Middle frontal gyrus (tissue), 1 donor: ENCODE data around the gene DCD.
"Not testable (repeated sequence)": the region's sequence is repeated elsewhere in the genome, so short reads cannot be mapped to it uniquely, and the experiment has no call there.

Source experiments
- DNase-seq: peaks from one replicate; pipeline ENCODE4 v3.0.0-alpha.2; 2015; ENCODE audit warnings: low spot score; ENCODE audit errors: extremely low spot score

DCD gene, protein sequence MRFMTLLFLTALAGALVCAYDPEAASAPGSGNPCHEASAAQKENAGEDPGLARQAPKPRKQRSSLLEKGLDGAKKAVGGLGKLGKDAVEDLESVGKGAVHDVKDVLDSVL

DNA sequence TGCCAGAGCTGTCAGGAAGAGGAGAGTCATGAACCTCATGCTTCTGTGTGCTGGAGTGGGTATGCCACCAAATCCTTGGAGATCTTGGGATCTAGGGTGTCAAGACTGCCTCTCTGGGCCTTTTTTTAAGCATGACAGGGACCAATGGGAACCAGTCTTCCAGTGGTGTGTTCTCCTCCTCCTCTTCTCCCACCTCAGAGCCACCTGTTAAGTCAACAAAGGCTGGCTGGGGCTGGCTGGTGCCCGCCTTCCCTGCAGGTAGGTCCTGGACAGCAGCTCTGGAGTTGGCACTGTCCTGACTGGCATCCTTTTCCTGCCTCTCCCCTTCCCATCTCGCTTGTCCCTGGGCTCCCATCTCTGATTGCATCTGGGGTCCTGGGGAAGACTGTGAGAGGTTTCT lies at the start of gene DCD:
Gene DCD, minus strand, starts transcription at position 101 of the 400 bp plus-strand sequence. Its CDS starts 62 bp downstream, at position 39.
- DNase-seq, result no peak

DNA sequence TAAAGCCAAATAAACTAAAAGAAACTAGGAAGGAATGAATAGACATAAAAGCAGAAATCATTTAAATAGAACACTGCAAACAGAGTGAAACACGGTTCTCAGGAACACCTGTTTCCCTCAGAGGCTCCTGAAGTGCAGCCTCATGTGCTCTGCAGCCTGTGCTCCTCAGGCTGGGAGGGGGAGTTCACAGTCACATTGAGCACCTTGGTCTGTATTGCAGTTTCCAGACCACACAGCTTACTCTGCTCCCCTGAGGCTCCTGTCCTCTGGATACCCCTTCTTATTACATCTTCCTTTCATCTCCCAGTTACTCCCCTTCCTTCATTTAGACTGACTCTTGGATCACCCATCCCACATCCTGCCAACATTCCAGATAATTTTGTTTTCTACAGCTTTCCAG lies 49.7 kb upstream of the DCD start:
- DNase-seq, result no peak

DNA sequence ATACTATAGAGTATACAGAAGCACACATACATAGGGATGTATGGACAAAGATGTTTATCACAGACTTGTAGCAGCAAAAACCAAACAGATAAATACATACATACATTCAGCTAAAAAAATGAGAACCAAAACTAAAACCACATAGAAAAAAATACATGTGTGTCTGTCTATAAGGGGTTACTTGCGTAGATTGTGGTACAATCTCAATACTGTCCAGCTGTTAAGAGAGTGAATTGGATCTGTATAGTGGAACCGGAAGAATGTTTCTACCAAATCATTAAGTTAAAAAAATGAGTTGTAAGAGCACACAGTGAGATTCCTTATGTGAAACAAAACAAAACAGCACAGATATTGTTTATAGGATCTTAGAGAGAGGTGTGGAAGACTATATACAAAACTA lies 44.2 kb upstream of the DCD start:
- DNase-seq, result no peak

DNA sequence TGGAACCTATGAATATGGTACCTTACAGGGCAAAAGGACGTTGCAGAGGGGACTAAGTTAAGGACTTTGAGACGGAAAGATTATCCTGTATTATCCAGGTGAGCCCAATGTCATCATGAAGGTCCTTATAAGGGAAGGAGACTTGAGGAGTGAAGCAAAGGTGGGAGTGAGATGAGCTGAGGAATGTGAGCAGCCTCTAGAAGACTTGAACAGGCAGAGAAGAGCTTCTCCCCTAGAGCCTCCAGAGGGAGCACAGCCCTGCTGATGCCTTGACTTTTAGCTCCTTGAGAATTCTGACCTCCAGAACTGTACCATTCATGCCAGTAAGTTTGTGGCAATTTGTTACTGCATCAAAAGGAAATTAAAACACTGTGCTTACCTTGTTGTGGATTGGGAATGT lies 41.8 kb upstream of the DCD start:
- no peak for DNase-seq

DNA sequence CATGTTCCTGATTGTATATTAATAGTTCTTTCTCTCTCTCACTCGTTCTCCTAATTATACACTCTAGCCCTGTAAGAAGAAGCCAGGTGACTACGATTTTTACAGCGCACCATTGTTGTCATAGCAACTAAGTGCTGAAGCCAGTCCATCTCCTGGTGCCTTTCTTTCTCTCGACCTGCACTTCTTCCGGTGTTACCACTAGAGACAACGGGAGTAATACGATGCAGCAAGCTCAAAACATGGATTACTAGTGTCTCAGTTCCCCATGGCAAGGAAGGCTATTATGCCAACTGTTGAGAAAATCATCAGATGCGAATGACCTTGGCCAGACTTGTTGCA lies 40.8 kb upstream of the DCD start:
- peak; percentile 6 for DNase-seq

DNA sequence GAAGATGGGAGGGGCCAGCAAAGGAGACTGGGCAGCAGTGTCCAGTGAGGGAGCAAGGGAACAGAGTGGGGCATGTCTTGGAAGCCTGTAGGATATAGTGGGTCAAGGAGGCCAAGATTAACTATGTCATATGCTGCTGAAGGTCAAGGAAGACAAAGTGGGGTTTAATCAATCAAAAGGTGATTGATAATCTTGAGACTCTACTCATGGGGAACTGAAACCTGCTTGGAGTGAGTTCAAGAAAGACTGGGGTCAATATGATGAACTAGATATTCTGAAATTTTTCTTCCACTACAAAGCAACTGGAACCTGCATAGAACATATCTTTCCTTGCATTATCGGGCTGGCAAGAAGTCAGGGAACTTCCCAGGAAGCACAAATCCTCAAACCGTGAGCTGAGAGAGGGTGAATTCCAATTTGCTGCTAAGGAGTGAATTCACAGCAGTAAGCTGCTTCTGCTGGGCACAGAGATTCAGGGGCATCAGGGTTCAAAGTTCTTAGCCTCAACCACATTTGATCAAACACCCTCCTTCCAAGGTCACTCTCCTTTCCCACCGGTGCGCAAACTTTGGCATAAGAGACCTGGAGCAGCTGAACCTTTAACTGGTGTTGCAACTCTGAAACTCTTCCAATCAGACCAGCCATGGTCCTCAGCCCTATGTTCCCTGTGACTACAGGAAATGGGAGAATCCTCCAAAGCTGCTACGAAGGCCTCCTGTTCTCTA lies 40.3 kb upstream of the DCD start:
- no peak for DNase-seq

DNA sequence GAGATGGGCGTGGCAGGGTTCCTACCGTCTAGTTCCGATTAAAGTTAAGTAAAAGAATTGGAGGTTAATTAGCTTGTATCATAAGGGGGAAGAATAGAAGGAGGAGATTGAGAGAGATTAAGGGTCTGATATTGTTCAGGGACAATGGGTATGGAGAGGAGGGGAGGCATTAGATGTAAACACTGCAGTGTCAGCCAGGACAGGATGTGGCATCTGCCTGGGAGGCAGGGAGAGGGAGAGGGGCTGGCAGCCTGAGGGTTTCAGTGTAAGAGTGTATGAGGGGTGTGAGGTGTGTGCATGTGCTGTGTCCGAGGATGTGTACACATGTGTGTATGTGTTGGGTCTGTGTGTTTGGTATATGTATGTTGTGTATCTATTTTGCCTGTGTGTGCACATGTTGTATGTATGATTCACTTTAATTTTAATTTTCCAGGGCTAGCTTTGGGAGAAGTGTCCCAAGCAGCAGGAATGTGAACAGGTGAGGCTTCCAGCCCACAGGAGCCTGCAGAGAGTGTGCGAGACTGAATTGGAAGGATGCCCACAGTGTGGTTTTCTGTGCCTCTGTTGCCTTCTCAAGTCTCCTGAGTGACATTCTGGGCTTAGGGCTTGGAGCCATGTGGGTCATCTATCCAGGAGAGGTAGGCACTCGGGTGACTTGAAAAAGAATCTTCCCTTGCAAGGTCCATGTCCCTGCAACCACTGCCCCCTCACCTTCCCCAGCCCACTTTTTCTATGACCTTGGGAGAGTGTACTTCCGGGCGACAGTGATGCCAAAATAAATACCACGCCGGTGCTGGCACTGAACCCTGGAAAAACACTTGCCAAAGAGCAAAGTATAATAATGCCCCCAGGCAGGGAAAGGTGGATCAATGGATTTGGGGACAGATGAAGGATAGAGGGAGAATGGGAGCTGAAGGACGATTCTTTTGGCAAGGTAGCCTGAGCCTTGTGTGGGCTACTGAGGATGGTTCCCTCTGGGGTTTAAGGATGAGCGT lies 36.8 kb upstream of the DCD start:
- no peak for DNase-seq

DNA sequence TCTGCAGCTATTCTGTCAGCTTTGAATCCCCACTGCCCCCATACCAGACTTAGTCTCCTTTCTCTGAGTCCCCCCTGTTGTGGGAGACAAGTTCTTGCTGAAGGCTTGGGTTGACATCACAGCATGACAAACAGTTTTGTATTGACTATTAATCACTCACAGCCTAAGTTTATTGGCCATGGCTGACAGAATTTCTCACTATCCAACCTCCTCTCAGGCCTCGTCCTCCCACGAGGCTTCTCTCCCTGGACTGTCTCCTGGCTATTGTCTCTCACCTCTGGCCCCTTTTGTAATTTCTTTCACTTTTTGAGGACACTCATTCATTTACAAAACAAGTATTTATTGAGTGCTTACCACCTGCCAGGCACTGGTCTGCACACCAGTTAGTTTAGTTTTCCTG lies 35.2 kb upstream of the DCD start:
- no peak for DNase-seq

DNA sequence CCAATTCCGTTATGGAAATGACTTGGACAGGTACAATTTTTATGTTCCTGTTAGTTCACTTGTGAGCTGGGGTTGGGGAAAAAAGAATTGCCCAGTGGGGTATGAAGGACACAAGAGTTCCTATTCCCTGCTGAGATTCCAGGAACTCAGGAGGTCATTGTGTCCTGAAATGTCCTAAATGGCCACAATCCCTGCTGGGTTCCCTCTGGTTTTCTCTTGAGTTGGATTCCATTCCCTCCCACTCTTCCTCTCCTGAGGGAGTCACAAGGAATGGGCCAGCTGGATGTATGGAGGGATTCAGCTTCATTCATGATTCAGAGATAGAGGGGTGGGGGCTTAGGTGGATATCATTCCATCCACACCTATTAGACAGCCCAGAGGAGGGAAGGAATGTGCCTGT lies 34.5 kb upstream of the DCD start:
- DNase-seq, result no peak

DNA sequence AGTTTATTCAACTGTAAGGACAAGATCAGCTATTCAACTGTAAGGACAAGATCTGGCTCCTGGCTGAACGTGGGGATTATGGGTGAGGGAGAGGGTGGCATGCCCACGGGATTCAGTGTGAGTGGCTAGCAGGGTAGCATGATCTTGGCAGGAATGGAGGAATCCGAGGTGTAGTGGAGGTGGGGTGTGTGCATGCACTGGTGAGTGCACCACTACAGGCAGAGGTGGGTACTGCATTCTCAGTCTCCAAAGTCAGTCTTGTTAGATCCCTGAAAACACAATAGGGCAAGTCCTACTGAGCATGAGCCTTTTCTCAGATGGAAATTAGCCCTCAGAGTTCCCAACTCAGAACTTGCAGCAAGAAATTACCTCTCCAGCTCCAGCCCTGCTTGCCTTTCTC lies 32.2 kb upstream of the DCD start:
- DNase-seq, result no peak

DNA sequence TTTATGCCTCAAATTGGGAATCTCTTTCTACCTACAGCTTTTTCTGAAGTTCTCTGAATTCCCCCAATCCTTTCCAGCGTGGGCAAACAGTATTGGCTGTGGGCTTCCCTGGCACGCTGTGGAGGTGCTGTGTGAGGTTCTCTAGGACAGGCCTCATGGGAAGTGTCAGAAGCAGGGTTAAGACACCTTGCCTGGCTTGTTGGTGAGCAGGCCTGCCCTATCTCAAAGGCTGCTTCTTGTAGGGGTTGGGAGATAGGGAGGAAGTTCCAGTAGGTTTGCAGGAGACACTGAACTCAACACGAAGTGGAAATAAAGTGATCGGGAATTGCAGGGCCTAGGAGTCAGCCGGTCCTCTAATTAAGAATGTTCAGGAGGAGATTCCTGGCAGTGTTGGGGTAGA lies 30.0 kb upstream of the DCD start:
- DNase-seq, result no peak

DNA sequence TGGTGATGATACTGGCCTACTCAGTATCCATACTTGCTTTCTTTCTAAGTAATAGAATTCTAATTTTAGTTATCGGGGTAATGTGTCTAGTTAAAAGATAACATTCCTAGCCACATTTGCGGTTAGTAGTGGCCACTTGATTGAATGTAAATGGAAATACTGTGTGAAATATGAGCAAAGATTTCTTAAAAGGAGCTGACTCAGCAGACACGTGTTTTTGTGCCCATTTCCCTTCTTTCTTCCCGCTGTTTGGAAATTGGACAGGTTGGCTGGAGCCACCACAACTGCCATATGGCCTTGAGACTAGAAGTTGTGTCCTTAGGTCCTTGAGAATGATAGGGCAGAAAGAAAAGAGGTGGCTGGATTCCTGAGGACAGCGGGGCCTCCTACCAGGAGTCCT lies 19.8 kb upstream of the DCD start:
- no peak for DNase-seq

DNA sequence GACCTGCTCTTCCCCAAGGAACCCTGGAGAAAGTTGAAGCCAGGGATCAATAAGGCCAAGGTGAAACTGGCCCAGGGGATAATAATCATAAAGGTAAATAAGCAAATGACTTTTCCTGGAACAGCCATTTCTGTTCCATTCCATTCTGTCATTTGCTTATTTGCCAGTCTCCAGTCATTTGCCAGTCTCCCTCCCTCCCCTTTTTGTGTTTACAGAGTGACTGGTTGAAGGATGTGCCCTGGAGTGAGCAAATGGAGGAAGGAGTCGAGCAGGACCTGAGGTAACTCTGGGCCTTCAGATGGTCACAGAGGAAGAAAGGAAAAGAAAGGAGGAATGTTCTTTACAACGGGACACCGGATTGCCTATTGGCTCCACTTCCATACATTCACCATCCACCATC lies 17.8 kb upstream of the DCD start:
- DNase-seq, result no peak

DNA sequence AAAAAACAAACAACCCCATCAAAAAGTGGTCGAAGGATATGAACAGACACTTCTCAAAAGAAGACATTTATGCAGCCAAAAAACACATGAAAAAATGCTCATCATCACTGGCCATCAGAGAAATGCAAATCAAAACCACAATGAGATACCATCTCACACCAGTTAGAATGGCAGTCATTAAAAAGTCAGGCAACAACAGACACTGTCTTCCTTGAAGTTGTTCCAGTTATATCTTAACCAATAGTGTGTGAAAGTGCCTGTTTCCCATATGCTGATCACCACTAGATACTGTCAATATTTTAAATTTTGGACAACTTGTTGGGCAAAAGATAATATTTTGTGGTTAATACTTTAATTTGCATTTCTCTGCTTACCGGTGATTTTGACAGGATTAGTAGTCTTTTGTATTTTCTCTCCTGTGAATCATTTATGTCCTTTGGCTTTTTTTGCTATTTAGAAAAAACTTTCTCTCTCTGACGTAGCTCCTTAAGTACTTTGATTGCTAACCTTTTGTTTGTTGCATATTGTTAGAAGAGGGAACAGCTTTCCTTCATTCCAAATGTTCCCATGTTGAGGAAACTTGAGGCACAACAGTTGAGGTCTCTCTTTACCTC lies 17.0 kb upstream of the DCD start:
- not testable (repeated sequence) for DNase-seq

DNA sequence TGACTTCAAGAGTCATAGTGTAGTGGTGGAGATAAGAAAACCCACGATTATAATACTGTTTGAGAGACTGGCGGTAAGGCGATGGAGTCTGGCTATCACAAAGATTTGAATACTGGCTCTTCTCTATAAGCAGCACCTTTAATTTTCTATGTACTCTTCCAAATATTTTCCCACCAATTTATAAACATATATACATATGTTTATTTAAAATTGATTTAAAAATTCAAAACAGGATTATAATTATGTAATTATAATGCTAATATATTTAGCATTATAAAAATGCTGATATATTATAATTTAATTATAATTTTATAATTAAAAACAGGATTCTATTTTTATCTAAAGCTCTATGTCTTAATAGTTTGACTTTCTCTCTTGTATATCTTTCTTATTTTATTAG lies 15.4 kb upstream of the DCD start:
- DNase-seq, result no peak

DNA sequence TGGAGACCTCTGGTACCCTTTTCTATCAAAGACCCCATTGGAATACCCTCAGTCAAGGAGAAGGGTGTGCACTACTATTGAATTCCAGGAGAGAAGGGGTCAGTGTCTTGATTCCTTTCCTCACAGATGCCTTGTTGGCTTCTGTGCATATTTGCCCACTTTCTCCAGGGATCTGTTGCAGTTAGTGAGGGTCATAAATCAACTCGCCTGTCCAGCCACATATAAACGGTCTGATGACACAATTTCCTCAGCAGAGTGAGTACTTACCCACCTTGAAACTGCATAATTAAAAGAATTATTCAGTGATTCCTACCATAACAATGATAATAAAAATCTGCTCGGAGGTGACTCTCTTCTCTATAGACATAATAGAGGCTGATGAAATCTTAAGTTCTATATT lies 13.9 kb upstream of the DCD start:
- no peak for DNase-seq

DNA sequence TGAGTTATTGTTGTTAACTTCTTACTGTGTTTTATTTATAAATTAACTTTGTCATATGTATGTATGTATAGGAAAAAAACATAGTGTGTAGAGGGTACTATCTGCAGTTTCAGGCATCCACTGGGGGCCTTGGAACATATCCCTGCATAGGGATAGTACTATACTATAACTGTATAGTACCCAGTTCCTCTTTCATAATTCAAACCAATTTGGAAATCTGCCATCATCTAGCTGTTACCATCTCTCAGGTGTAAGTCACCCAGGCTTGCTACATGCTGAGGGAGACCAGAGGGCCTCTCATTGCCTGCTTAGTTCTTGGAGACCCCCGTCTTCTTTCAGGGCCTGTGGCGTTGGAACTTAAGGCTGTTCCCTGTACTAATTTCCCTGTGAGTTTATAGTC lies 12.9 kb upstream of the DCD start:
- DNase-seq, result no peak

DNA sequence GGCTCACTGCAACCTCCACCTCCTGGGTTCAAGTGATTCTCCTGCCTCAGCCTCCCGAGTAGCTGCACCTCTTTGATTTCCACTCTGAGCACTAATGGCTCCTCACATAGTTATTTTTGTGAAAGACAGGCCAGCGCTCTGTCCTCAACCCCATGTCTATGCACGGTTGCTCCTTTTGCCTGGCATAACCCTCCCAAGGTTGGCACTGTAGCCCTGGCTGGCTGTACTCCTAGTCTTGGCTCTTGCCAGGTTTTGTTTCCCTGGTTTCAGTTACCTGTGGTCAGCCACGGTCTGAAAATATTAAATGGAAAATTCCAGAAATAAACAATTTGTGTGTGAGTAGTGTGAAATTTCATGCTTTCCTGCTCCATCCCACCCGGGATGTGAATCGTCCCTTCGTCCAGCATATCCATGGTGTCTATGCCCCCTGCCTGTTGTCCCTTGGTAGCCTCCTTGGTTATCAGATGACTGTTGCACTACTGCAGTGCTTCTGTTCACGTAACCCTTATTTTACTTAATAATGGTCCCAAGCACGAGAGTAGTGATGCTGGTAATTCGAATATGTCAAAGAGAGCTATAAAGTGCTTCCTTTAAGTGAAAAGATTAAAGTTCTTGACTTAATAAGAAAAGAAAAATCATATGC lies 12.3 kb upstream of the DCD start:
- no peak for DNase-seq

DNA sequence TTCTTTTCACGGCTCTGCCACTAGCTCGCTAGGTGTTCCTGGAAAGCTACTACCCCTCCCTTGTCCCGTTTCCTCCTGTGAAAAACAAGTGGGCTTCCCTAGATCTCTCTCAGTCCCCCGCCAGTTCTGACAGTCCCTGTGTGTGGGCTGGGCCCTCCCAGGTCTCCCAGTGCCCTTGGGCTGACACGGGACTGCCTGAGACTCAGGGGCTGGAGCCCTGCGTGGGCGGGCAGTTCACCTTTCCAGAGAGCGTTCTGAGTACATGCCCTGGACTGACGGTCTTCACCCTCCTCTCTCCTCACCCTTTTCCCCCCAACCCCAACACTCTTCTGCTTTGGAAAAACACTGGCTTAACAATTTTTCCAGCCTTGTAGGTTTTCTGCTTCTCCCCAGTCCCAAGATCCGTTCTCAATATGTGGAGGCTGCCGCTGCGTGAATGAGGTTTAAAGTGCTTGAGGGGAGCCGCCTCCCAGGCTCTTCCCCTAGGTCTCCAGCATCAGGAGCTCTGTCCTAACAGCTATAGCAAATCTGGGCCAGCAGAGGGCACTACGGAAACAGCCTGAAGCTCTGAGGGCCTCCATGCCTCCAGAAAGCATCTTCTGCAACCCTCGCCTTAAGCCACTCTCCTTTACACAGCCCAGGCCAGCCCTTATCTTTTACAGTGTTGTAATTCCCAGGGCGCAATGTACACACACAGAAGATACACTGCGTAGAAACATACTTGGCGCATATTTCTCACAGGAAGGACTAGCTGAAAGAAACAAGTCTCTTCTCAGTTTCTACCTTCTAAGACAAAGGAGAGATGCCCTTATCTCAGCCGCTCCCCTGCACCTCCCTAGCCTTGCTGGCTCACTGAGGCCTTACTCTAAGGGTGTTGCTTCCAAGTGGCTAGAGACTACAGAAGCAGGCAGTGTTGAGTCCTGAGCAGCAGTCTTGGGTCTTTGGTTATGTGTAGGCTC lies 10.4 kb upstream of the DCD start:
- no peak for DNase-seq

DNA sequence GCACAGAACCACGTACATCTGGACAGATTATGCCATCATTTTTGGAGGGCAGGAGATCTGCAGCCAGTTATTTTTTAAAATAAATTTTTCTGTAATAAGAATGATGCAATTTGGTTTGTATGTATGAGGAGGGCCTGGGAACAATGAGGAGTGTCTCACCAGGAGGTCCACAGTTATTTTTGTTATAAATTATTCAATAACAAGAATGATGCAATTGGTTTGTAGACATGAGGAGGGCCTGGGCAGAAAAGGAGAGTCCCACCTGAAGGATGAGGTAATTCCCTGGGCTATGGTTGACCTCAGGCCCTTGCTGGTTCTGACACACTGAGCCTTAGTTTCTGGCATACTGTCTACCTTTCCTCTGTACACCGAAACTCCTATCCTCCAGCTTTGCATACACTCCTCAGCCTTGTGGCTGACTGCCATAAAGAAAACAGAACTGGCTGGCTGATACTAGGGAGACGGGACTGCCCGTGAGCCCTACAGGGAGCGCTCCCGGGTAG lies 9.0 kb upstream of the DCD start:
- no peak for DNase-seq
